GM23338 (cell line): Measurements from ENCODE around the gene DDX50. TPM values are rescaled to one million over a fixed set of nuclear protein-coding genes. Genes with fewer than 3 reads are reported as not detected.

Experiments
- ATAC-seq: fragments of 200-7000 bp; cut with Tn5 transposase; 3 replicates; pipeline ENCODE4 v1.9.1; 2020
- DNase-seq: peaks from one replicate; pipeline ENCODE4 v3.0.0-alpha.2; 2015; ENCODE audit warnings: low spot score
- H2AFZ ChIP-seq: fragments of 200-600 bp; sonication (generic); 2 replicates; pipeline ENCODE4 v1.8.0; 2016; ENCODE audit warnings: antibody characterized with exemption, mild to moderate bottlenecking, moderate library complexity
- H3F3A ChIP-seq: fragments of 200-600 bp; sonication (generic); replicated peaks from 2 replicates; pipeline ENCODE4 v1.8.0; 2017; ENCODE audit warnings: antibody characterized with exemption, mixed run types, low read depth
- H3K27ac ChIP-seq: fragments of 200-600 bp; sonication (generic); 2 replicates; pipeline ENCODE4 v1.6.1; 2016; ENCODE audit warnings: low read depth
- H3K27me3 ChIP-seq: fragments of 200-600 bp; sonication (generic); 2 replicates; pipeline ENCODE4 v1.8.0; 2016; ENCODE audit warnings: mild to moderate bottlenecking, mixed run types, moderate library complexity; ENCODE audit not compliant: insufficient read depth
- H3K36me3 ChIP-seq: fragments of 200-600 bp; sonication (generic); 2 replicates; pipeline ENCODE4 v1.8.0; 2016; ENCODE audit warnings: mild to moderate bottlenecking; ENCODE audit not compliant: insufficient read depth
- H3K4me1 ChIP-seq: fragments of 200-600 bp; sonication (generic); 2 replicates; pipeline ENCODE4 v1.8.0; 2016; ENCODE audit warnings: mild to moderate bottlenecking, moderate library complexity; ENCODE audit not compliant: insufficient read depth
- H3K4me2 ChIP-seq: fragments of 200-600 bp; sonication (generic); 2 replicates; pipeline ENCODE4 v1.7.1; 2017; ENCODE audit warnings: mixed run types
- H3K4me3 ChIP-seq: fragments of 200-600 bp; sonication (generic); 2 replicates; pipeline ENCODE4 v1.6.1; 2016; ENCODE audit warnings: mixed run types
- H3K79me2 ChIP-seq: fragments of 200-600 bp; sonication (generic); replicated peaks from 2 replicates; pipeline ENCODE4 v1.8.0; 2017; ENCODE audit warnings: mild to moderate bottlenecking; ENCODE audit not compliant: insufficient read depth
- H3K9me2 ChIP-seq: fragments of 200-600 bp; sonication (generic); 2 replicates; pipeline ENCODE4 v1.8.0; 2017; ENCODE audit not compliant: insufficient read depth
- H4K20me1 ChIP-seq: fragments of 200-600 bp; sonication (generic); replicated peaks from 2 replicates; pipeline ENCODE4 v1.8.0; 2017; ENCODE audit warnings: mild to moderate bottlenecking; ENCODE audit not compliant: insufficient read depth
- H3K27ac Mint-ChIP-seq: 2 replicates; pipeline ENCODE4 v1.8.0; 2020; ENCODE audit warnings: inconsistent platforms, mild to moderate bottlenecking, moderate library complexity, mixed read lengths
- H3K27me3 Mint-ChIP-seq: 3 replicates; pipeline ENCODE4 v1.8.0; 2022; ENCODE audit warnings: low read depth, mild to moderate bottlenecking, moderate library complexity, mixed read lengths, inconsistent platforms; ENCODE audit not compliant: insufficient read depth, poor library complexity
- H3K36me3 Mint-ChIP-seq: 3 replicates; pipeline ENCODE4 v1.8.0; 2021; ENCODE audit warnings: low read depth, mild to moderate bottlenecking, inconsistent platforms, moderate library complexity, mixed read lengths
- H3K4me1 Mint-ChIP-seq: 3 replicates; pipeline ENCODE4 v1.8.0; 2020; ENCODE audit warnings: mild to moderate bottlenecking, inconsistent platforms, mixed read lengths
- H3K4me3 Mint-ChIP-seq: 3 replicates; pipeline ENCODE4 v1.8.0; 2021; ENCODE audit warnings: moderate library complexity, mild to moderate bottlenecking, inconsistent platforms, mixed read lengths
- H3K9me3 Mint-ChIP-seq: 3 replicates; pipeline ENCODE4 v1.8.0; 2020; ENCODE audit warnings: moderate library complexity, mild to moderate bottlenecking, inconsistent platforms, mixed read lengths
- CREB1 ChIP-seq: fragments of 250-450 bp; sonication (Bioruptor Pico); IDR thresholded peaks from 2 replicates; pipeline ENCODE4 v1.5.0; 2020; ENCODE audit warnings: low read depth, mild to moderate bottlenecking, moderate library complexity
- CTCF ChIP-seq, 2 experiments: fragments of 200-600 bp in 1 of 2; sonication (generic) in 1 of 2; conservative IDR thresholded peaks; 2 replicates each; pipeline versions ENCODE4 v1.5.1 to v1.6.1; 2016 to 2017; ENCODE audit warnings: antibody characterized with exemption in 2 of 2, low read depth in 2 of 2, mild to moderate bottlenecking in 2 of 2, moderate library complexity in 1 of 2
- EZH2 ChIP-seq: fragments of 200-600 bp; sonication (generic); IDR thresholded peaks from one replicate; pipeline ENCODE4 v1.8.0; 2017; ENCODE audit warnings: antibody characterized with exemption, mild to moderate bottlenecking, low read depth; ENCODE audit not compliant: unreplicated experiment
- NANOG ChIP-seq: IDR thresholded peaks from 2 replicates; pipeline ENCODE4 v1.6.1; 2016; ENCODE audit warnings: antibody characterized with exemption, borderline replicate concordance
- POLR2AphosphoS5 ChIP-seq: IDR thresholded peaks from 2 replicates; pipeline ENCODE4 v1.6.1; 2016; ENCODE audit warnings: antibody characterized with exemption, low read depth
- REST ChIP-seq: IDR thresholded peaks from one replicate; pipeline ENCODE4 v1.6.1; 2018; ENCODE audit warnings: antibody characterized with exemption; ENCODE audit not compliant: unreplicated experiment
- STAT1 ChIP-seq: IDR thresholded peaks from one replicate; pipeline ENCODE4 v1.6.1; 2016; ENCODE audit warnings: antibody characterized with exemption; ENCODE audit not compliant: unreplicated experiment
- ZNF331 ChIP-seq: fragments of 250-450 bp; sonication (Bioruptor Pico); IDR thresholded peaks from 2 replicates; pipeline ENCODE4 v1.5.0; 2020; ENCODE audit warnings: low read depth, mild to moderate bottlenecking, moderate library complexity
- ZNF462 ChIP-seq: fragments of 250-450 bp; sonication (Bioruptor Pico); IDR thresholded peaks from 2 replicates; pipeline ENCODE4 v1.5.0; 2020; ENCODE audit warnings: mild to moderate bottlenecking, moderate library complexity
- polyA plus RNA-seq: library from polyadenylated mRNA; unstranded; fragments of >200 nt; fragmentation: Nextera tagmentation; extraction: Ambion mirVana; gene quantifications from 2 replicates; pipeline ENCODE4 v1.2.1, GENCODE V29; 2016
- total RNA-seq: library from RNA; depleted of rRNA; stranded (reverse); fragments of >200 nt; shearing (Covaris generic); gene quantifications from 2 replicates; pipeline ENCODE4 v1.2.3, GENCODE V29; 2014

DDX50 gene
- total and polyA plus RNA-seq, 2 experiments from 2014 or later: 37.2 TPM

GRCh38 chr10:68987611-68988010, 86.5 kb downstream of the DDX50 start:
- Histone ChIP-seq H3F3A (0 out of 2 replicates have a peak, but pooled peaks cover 4% of the 10 kb centered on the region), H2AFZ (no peak overlapping the region), H3K27ac (0 out of 2 replicates have a peak overlapping the region, but pooled peaks have one; percentile 9), H3K4me2 (no peak overlapping the region), H3K79me2 (peaks cover 34% of the 10 kb centered on the region), H3K4me1 (peaks cover 9% of the 10 kb centered on the region; the same call in 1 of the 2 replicates), H3K4me3 (no peak overlapping the region), H3K27me3 (no peaks in the 10 kb centered on the region), H3K36me3 (peaks cover 30% of the 10 kb centered on the region), H4K20me1 (no peaks in the 10 kb centered on the region; the same call in none of the 2 replicates), H3K9me2 (no peaks in the 10 kb centered on the region)
- Mint-ChIP-seq H3K4me1 (peaks cover 13% of the 10 kb centered on the region), H3K4me3 (no peak overlapping the region), H3K27me3 (peaks cover 7% of the 10 kb centered on the region), H3K27ac (no peak overlapping the region), H3K36me3 (peaks cover 35% of the 10 kb centered on the region), H3K9me3 (no peaks in the 10 kb centered on the region)
- ATAC-seq (no peak), DNase-seq (no peak)
- no peak for TF ChIP-seq ZNF331
- no peak for TF ChIP-seq NANOG
- TF ChIP-seq EZH2: no peak
- TF ChIP-seq CREB1: no peak

GRCh38 chr10:68988530-68989316, 87.6 kb downstream of the DDX50 start, which contains the start of gene KIFBP:
Gene KIFBP (plus strand): TSS chr10:68988803. CDS start chr10:68988833, 30 bp downstream.
- H3K79me2 ChIP-seq: peaks cover 45% of the 10 kb centered on the region
- H3K4me1 ChIP-seq: peaks cover 9% of the 10 kb centered on the region; the same call in 1 of the 2 replicates
- H2AFZ ChIP-seq: peak within 1 kb of the TSS; percentile 77; the same call in 1 of the 2 replicates
- no peaks in the 10 kb centered on the region for H3K27me3 ChIP-seq
- TF ChIP-seq POLR2AphosphoS5 (peak; percentile 97), CREB1 (0 out of 2 replicates have a peak, but pooled peaks have one; percentile 50), STAT1 (no peak), REST (peak; percentile 13), CTCF (conservative IDR thresholded peaks at IDR 0.05; ENCODE audit: low read depth in 2 of 2) (peak; percentile 42 to 54), ZNF462 (no peak)
- H3K4me2 ChIP-seq: peak within 1 kb of the TSS; percentile 92
- H3K27me3 Mint-ChIP-seq: peaks cover 7% of the 10 kb centered on the region
- H3K4me3 Mint-ChIP-seq: peak within 1 kb of the TSS; percentile 92
- 0 out of 2 replicates have a peak, but pooled peaks cover 4% of the 10 kb centered on the region for H3F3A ChIP-seq
- H3K9me2 ChIP-seq: no peaks in the 10 kb centered on the region
- peaks cover 15% of the 10 kb centered on the region for H3K4me1 Mint-ChIP-seq
- H3K36me3 ChIP-seq: peaks cover 18% of the 10 kb centered on the region
- peak within 1 kb of the TSS; percentile 63 for H3K4me3 ChIP-seq
- peak; percentile 99 for DNase-seq
- peaks cover 24% of the 10 kb centered on the region for H3K36me3 Mint-ChIP-seq
- ATAC-seq: peak; percentile 84
- H3K27ac Mint-ChIP-seq: peak within 1 kb of the TSS; percentile 98
- H4K20me1 ChIP-seq: no peaks in the 10 kb centered on the region; the same call in none of the 2 replicates
- peak within 1 kb of the TSS; percentile 22 for H3K27ac ChIP-seq
- no peaks in the 10 kb centered on the region for H3K9me3 Mint-ChIP-seq
